GM21737 (cell line): Measurements from ENCODE around the gene HEATR3.
A peak's percentile ranks its signal among the peaks of the same experiment; 100 is the strongest.

Experiments
- ATAC-seq: cut with Tn5 transposase; IDR thresholded peaks from one replicate; pipeline ENCODE4 v1.9.1; 2021; ENCODE audit warnings: mild to moderate bottlenecking, moderate library complexity; ENCODE audit not compliant: unreplicated experiment

Gene HEATR3

GRCh38 chr16:50152807-50153595, 87.2 kb downstream of the HEATR3 start, which contains the start of gene TENT4B:
Gene TENT4B (plus strand): TSS chr16:50153306. CDS start chr16:50153622, 316 bp downstream.
- peak; percentile 71 for ATAC-seq

GRCh38 chr16:50153596-50154419, 88.0 kb downstream of the HEATR3 start:
- ATAC-seq, result peak; percentile 24

DNA sequence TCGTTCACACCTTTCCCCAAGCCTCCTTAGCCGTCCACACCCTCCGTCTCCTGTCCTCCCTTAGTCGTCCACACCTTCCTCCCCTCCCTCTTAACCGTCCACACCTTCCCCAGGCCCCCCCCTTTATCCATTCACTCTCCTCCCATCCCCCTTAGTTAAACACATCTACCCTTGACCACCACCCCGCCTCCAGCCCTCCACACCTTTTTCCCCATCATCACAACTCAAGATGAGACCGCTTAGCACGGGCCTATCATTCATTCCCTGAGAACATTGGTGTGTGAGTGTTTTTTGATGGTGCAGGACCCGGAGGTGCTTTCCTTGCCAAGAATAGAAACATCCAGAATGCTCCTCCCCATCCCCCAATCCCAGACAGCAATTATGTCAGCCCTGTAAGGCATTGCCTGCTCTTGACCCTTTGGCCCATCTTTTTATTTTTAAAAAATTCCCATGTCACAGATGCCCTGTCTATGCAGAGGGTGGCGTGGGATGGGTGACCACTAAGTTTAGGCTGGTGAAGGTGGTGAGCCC, 88.7 kb downstream of the HEATR3 start:
- ATAC-seq, result no peak

DNA sequence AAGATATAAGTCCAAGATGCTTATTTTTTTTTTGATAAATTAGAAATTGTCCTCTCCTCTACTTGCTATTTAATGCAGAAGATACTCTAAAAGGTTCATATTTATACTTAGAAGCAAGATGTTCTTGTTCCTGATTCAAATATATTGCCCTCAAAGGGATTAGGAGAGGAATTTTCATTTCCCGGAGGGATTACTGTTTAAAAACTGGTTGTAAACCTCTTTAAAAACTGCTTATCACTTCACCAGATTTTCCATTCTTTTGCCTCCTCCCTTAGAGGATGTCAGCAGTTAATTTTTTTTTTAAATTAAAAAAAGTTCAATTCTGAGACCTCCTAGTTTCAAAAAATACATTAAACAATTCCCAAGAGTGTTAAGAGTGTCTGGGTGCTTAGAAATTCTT, 90.2 kb downstream of the HEATR3 start:
- ATAC-seq, result no peak
